HCT116 (cell line): Measurements from ENCODE around the gene NDUFS4. TPM values are rescaled to one million over a fixed set of nuclear protein-coding genes. Genes with fewer than 3 reads are reported as not detected.

Source experiments
- ATAC-seq: fragments of 200-7000 bp; cut with Tn5 transposase; 2 replicates; pipeline ENCODE4 v1.9.1; 2020; ENCODE audit warnings: mild to moderate bottlenecking, moderate library complexity
- BruUV-seq: library from RNA; stranded (reverse); fragments of 400-500 nt; replicated peaks from 2 replicates; lab custom pipeline; 2021; lab: Mats Ljungman, UMichigan
- CTCF ChIA-PET: fragments of 300-600 bp; sonication (Branson Sonifier 250); formaldehyde crosslinking; loops from one replicate; lab custom pipeline; 2021; ENCODE audit warnings: antibody characterized with exemption; lab: Charles Lee
- POLR2A ChIA-PET: fragments of 300-600, 350-600 bp; sonication (Branson Sonifier 250); formaldehyde crosslinking; loops from one replicate; lab custom pipeline; 2021; ENCODE audit warnings: antibody characterized with exemption; lab: Charles Lee
- RAD21 ChIA-PET, 2 experiments: fragments of 300-600 bp; sonication (Branson Sonifier 250); formaldehyde crosslinking; loops; one replicate each; lab custom pipeline; 2023; ENCODE audit warnings: low total read pairs in 2 of 2; ENCODE audit not compliant: uncharacterized antibody in 2 of 2, unreplicated experiment in 2 of 2, low non-redundant PET in 1 of 2; lab: Charles Lee
- DNase-seq: peaks from one replicate; pipeline ENCODE4 v3.0.0-alpha.2; 2010; ENCODE audit warnings: low read depth, low spot score
- H2AFZ ChIP-seq: fragments of 200-600 bp; shearing (Covaris generic), sonication (generic); 2 replicates; pipeline ENCODE4 v1.6.1; 2017; ENCODE audit warnings: low read depth, mixed run types, mixed read lengths, antibody characterized with exemption, low read length; ENCODE audit not compliant: poor library complexity, severe bottlenecking
- H3K27ac ChIP-seq: 2 replicates; pipeline ENCODE4 v1.5.1; 2012; ENCODE audit warnings: low read depth, low read length
- H3K27me3 ChIP-seq: fragments of 200-600 bp; sonication (generic); 2 replicates; pipeline ENCODE4 v1.6.1; 2016; ENCODE audit warnings: mixed run types, low read length, mixed read lengths; ENCODE audit not compliant: insufficient read depth
- H3K36me3 ChIP-seq, 2 experiments: fragments of 200-500 bp in 1 of 2; fragments of 200-600 bp in 1 of 2; sonication (Bioruptor generic) in 1 of 2; sonication (generic) in 1 of 2; 2 replicates each; pipeline versions ENCODE4 v1.5.1 to v1.6.1; 2014 to 2016; ENCODE audit warnings: low read length in 2 of 2, inconsistent platforms in 1 of 2, mixed read lengths in 1 of 2, mixed run types in 1 of 2; ENCODE audit not compliant: insufficient read depth in 2 of 2, control insufficient read depth in 1 of 2
- H3K4me1 ChIP-seq, 2 experiments: fragments of 200-600 bp in 1 of 2; sonication (generic) in 1 of 2; 2 replicates each; pipeline versions ENCODE4 v1.5.1 to v1.6.1; 2012 to 2017; ENCODE audit warnings: low read length in 2 of 2, inconsistent platforms in 1 of 2, mild to moderate bottlenecking in 1 of 2, mixed read lengths in 1 of 2, mixed run types in 1 of 2, moderate library complexity in 1 of 2; ENCODE audit not compliant: insufficient read depth in 2 of 2, control insufficient read depth in 1 of 2
- H3K4me2 ChIP-seq: fragments of 200-600 bp; sonication (generic); 2 replicates; pipeline ENCODE4 v1.6.1; 2017; ENCODE audit warnings: mixed run types, low read length, mixed read lengths
- H3K4me3 ChIP-seq, 2 experiments: fragments of 200-600 bp in 1 of 2; sonication (generic) in 1 of 2; replicated peaks in 1 of 2; 2 replicates each; pipeline ENCODE4 v1.5.1; 2011 to 2016; ENCODE audit warnings: low read length in 2 of 2, control low read depth in 1 of 2, low read depth in 1 of 2, mild to moderate bottlenecking in 1 of 2, mixed read lengths in 1 of 2, mixed run types in 1 of 2
- H3K79me2 ChIP-seq: fragments of 200-600 bp; sonication (generic); 2 replicates; pipeline ENCODE4 v1.6.1; 2017; ENCODE audit warnings: mild to moderate bottlenecking, mixed run types, low read length, moderate library complexity, mixed read lengths; ENCODE audit not compliant: insufficient read depth
- H3K9ac ChIP-seq: fragments of 200-600 bp; sonication (generic); 2 replicates; pipeline ENCODE4 v1.6.1; 2016; ENCODE audit warnings: low read length, mixed read lengths
- H3K9me2 ChIP-seq: fragments of 200-600 bp; sonication (generic), shearing (Covaris generic); 2 replicates; pipeline ENCODE4 v1.6.1; 2017; ENCODE audit warnings: mixed run types, mild to moderate bottlenecking, moderate library complexity; ENCODE audit not compliant: insufficient read depth
- H3K9me3 ChIP-seq, 2 experiments: fragments of 200-500 bp in 1 of 2; fragments of 200-600 bp in 1 of 2; sonication (Bioruptor generic) in 1 of 2; sonication (generic) in 1 of 2; 2 replicates each; pipeline ENCODE4 v1.6.1; 2014 to 2017; ENCODE audit warnings: low read length in 2 of 2, mixed read lengths in 2 of 2, inconsistent platforms in 1 of 2, low read depth in 1 of 2, mild to moderate bottlenecking in 1 of 2, mixed run types in 1 of 2, moderate library complexity in 1 of 2; ENCODE audit not compliant: control insufficient read depth in 1 of 2, insufficient read depth in 1 of 2
- H4K20me1 ChIP-seq: fragments of 200-600 bp; sonication (generic), shearing (Covaris generic); 2 replicates; pipeline ENCODE4 v1.6.1; 2017; ENCODE audit warnings: mixed run types, mild to moderate bottlenecking, moderate library complexity; ENCODE audit not compliant: insufficient read depth
- ATF3 ChIP-seq: IDR thresholded peaks from 2 replicates; pipeline ENCODE4 v1.6.1; 2012
- CBX3 ChIP-seq: IDR thresholded peaks from 2 replicates; pipeline ENCODE4 v1.6.1; 2012; ENCODE audit warnings: low read depth
- CEBPB ChIP-seq: IDR thresholded peaks from 2 replicates; pipeline ENCODE4 v1.6.1; 2012; ENCODE audit warnings: low read depth
- EGR1 ChIP-seq: IDR thresholded peaks from 2 replicates; pipeline ENCODE4 v1.6.1; 2012; ENCODE audit warnings: low read depth
- ELF1 ChIP-seq: IDR thresholded peaks from 2 replicates; pipeline ENCODE4 v1.6.1; 2012; ENCODE audit warnings: low read depth, borderline replicate concordance
- EZH2 ChIP-seq: fragments of 200-600 bp; sonication (generic); IDR thresholded peaks from 2 replicates; pipeline ENCODE4 v1.6.1; 2017; ENCODE audit warnings: antibody characterized with exemption, mixed run types
- FOSL1 ChIP-seq: IDR thresholded peaks from 2 replicates; pipeline ENCODE4 v1.6.1; 2012; ENCODE audit warnings: low read depth
- JUND ChIP-seq: IDR thresholded peaks from 2 replicates; pipeline ENCODE4 v1.6.1; 2012
- MAX ChIP-seq: IDR thresholded peaks from 2 replicates; pipeline ENCODE4 v1.6.1; 2012
- POLR2A ChIP-seq: IDR thresholded peaks from 2 replicates; pipeline ENCODE4 v1.7.0; 2011; ENCODE audit warnings: borderline replicate concordance; ENCODE audit not compliant: insufficient read depth, insufficient read length; ENCODE audit errors: extremely low read depth
- RAD21 ChIP-seq: IDR thresholded peaks from 2 replicates; pipeline ENCODE4 v1.6.1; 2012; ENCODE audit warnings: low read depth, mild to moderate bottlenecking
- SIN3A ChIP-seq: IDR thresholded peaks from 2 replicates; pipeline ENCODE4 v1.6.1; 2012; ENCODE audit warnings: low read depth
- SP1 ChIP-seq: IDR thresholded peaks from 2 replicates; pipeline ENCODE4 v1.6.1; 2012; ENCODE audit warnings: low read depth
- SRF ChIP-seq: IDR thresholded peaks from 2 replicates; pipeline ENCODE4 v1.6.1; 2012; ENCODE audit warnings: low read depth
- TCF7L2 ChIP-seq: IDR thresholded peaks from 2 replicates; pipeline ENCODE4 v1.7.0; 2011; ENCODE audit warnings: borderline replicate concordance, inconsistent platforms; ENCODE audit not compliant: insufficient read depth, insufficient read length; ENCODE audit errors: extremely low read depth
- YY1 ChIP-seq: IDR thresholded peaks from 2 replicates; pipeline ENCODE4 v1.6.1; 2011; ENCODE audit warnings: low read length, low read depth, moderate library complexity, mild to moderate bottlenecking; ENCODE audit not compliant: insufficient replicate concordance; ENCODE audit errors: extremely low read depth
- intact Hi-C: fragments of 100-400 bp; cut with micrococcal nuclease; formaldehyde crosslinking; loops from 2 replicates; pipeline ENCODE4 v1.10.0; 2022
- total RNA-seq: library from RNA; stranded (reverse); gene quantifications from one replicate; pipeline ENCODE4 v1.2.1, GENCODE V29; 2021; ENCODE audit not compliant: unreplicated experiment

The NDUFS4 gene
- total RNA-seq, 1 experiment from 2014 or later = 91.4 TPM

GRCh38 chr5:53677632-53678031 is 117.2 kb downstream of the NDUFS4 start (continued):
- TF ChIP-seq JUND (no peak), YY1 (no peak), ELF1 (no peak), FOSL1 (no peak), SRF (no peak), EZH2 (no peak), CBX3 (no peak)

- no peak for ATAC-seq
Observed at GRCh38 chr5:53678981-53679660, 118.7 kb downstream of the NDUFS4 start.

More at GRCh38 chr5:53678981-53679660, 118.7 kb downstream of the NDUFS4 start:
- Histone ChIP-seq H3K9me2 (no peaks in the 10 kb centered on the region), H4K20me1 (peaks cover 5% of the 10 kb centered on the region), H3K9ac (no peak overlapping the region), H3K27me3 (no peaks in the 10 kb centered on the region), H2AFZ (no peak overlapping the region), H3K4me1 (no peaks in the 10 kb centered on the region), H3K9me3 (no peaks in the 10 kb centered on the region), H3K27ac (no peak overlapping the region), H3K79me2 (no peaks in the 10 kb centered on the region), H3K4me2 (no peak overlapping the region), H3K36me3 (no peaks in the 10 kb centered on the region), H3K4me3 (no peak overlapping the region)
- CTCF ChIA-PET = no interaction called here
- RAD21 ChIA-PET = no interaction called here
- BruUV-seq = no TSS peak
- POLR2A ChIA-PET = no interaction called here
- intact Hi-C loops = no loop called here
- no peak for DNase-seq
- TF ChIP-seq POLR2A (no peak), CEBPB (no peak), RAD21 (no peak), EZH2 (no peak), MAX (no peak), TCF7L2 (no peak), YY1 (no peak), ELF1 (no peak), FOSL1 (no peak), SIN3A (no peak), SP1 (no peak), ATF3 (no peak), EGR1 (no peak)
